ENCODE measurements around the gene EPHB6. TPM values are rescaled to one million over a fixed set of nuclear protein-coding genes. Genes with fewer than 3 reads are reported as not detected.
A peak's percentile ranks its signal among the peaks of the same experiment; 100 is the strongest.

Gene EPHB6
- total RNA-seq, 6 donors from 2014 or later, result 5.7 to 34.6 (median 10.0) TPM

- WGBS, 2 donors, result 81 to 85% methylated on average over 11 to 12 of the region's 12 CpGs
- no peak for DNase-seq
- H3K27ac ChIP-seq, result no peak overlapping the region
- no peak overlapping the region for H3K4me3 ChIP-seq
- H3K27me3 ChIP-seq, result no peaks in the 10 kb centered on the region
- H3K9me3 ChIP-seq, result no peaks in the 10 kb centered on the region
- TF ChIP-seq EP300 (IDR thresholded peaks at IDR 0.05), result no peak
- no peak for TF ChIP-seq CTCF (IDR thresholded peaks at IDR 0.05)
- no peak for TF ChIP-seq POLR2A (IDR thresholded peaks at IDR 0.05)
- no peak for TF ChIP-seq POLR2AphosphoS5 (IDR thresholded peaks at IDR 0.05)
- no peaks in the 10 kb centered on the region for H3K36me3 ChIP-seq
- H3K4me1 ChIP-seq, result no peaks in the 10 kb centered on the region
- no peak for ATAC-seq (ENCODE audit: low FRiP score in 2 of 2)
Measured at GRCh38 chr7:142887282-142888015, 32.6 kb downstream of the EPHB6 start.

DNA sequence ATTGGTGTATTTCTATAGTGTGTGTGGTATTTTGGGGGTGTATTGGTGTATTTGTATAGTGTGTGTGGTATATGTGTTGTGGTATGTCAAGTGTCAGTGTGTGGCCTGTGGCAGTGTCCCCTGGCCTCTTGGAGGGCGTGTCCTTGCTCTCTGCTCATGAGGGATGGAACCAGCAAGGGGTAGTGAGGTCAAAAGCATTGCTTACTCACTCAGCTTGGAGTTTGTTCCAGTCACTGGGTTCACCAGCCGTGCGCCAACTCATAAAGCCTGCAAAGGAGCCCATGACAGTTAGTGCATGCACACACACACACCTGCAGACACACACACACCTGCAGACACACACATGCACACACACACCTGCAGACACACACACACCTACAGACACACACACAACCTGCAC, 34.9 kb downstream of the EPHB6 start:
- Histone ChIP-seq H3K4me1 (no peaks in the 10 kb centered on the region), H3K9me3 (no peaks in the 10 kb centered on the region), H3K27me3 (no peaks in the 10 kb centered on the region), H3K4me3 (no peak overlapping the region), H3K36me3 (no peaks in the 10 kb centered on the region), H3K27ac (no peak overlapping the region)
- TF ChIP-seq POLR2A (IDR thresholded peaks at IDR 0.05), result no peak
- no peak for TF ChIP-seq CTCF (IDR thresholded peaks at IDR 0.05)
- no peak for TF ChIP-seq EP300 (IDR thresholded peaks at IDR 0.05)
- TF ChIP-seq POLR2AphosphoS5 (IDR thresholded peaks at IDR 0.05), result no peak
- WGBS, 2 donors, result 56 to 63% methylated on average over 3 of the region's 3 CpGs
- no peak for ATAC-seq (ENCODE audit: low FRiP score in 2 of 2)
- no peak for DNase-seq

DNA sequence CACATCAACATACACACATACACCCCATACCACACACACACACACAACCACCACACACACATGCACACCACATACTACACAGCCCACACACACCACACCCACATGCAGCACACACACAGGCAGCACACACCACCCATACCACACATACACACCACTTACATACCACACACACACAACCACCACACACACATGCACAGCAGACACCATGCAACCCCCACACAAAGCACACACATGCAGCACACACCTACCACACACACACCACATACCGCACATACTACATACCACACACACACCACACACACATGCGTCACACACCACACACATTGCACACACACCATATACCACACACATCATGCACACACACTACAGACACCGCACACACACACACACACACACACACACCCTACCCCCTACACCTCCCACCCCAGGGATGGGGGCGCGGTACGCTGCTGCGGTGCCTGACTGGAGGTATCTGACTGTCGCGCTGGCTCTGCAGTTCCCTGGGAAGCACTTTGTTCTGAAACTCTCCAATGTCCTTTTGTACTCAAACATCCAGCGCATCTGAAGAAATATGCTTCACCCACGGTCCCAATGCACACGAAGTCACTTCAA, 36.1 kb downstream of the EPHB6 start:
- peak in 1 of 2 donors; percentile 52 for DNase-seq
- no peak for ATAC-seq (ENCODE audit: low FRiP score in 2 of 2)
- Histone ChIP-seq H3K27me3 (no peaks in the 10 kb centered on the region), H3K4me1 (no peaks in the 10 kb centered on the region), H3K27ac (no peak overlapping the region), H3K36me3 (no peaks in the 10 kb centered on the region), H3K9me3 (no peaks in the 10 kb centered on the region), H3K4me3 (no peak overlapping the region)
- TF ChIP-seq CTCF (IDR thresholded peaks at IDR 0.05) (no peak), POLR2A (IDR thresholded peaks at IDR 0.05) (no peak), POLR2AphosphoS5 (IDR thresholded peaks at IDR 0.05) (no peak), EP300 (IDR thresholded peaks at IDR 0.05) (no peak)
- WGBS, 2 donors, result 82 to 84% methylated on average over 12 of the region's 12 CpGs

GRCh38 chr7:142891490-142892082, 36.7 kb downstream of the EPHB6 start:
- H3K27ac ChIP-seq, result no peak overlapping the region
- WGBS, 2 donors, result 82 to 88% methylated on average over 10 of the region's 10 CpGs
- TF ChIP-seq POLR2A (IDR thresholded peaks at IDR 0.05) (no peak), EP300 (IDR thresholded peaks at IDR 0.05) (no peak), CTCF (IDR thresholded peaks at IDR 0.05) (no peak), POLR2AphosphoS5 (IDR thresholded peaks at IDR 0.05) (no peak)
- no peaks in the 10 kb centered on the region for H3K9me3 ChIP-seq
- ATAC-seq (ENCODE audit: low FRiP score in 2 of 2), result no peak
- H3K27me3 ChIP-seq, result no peaks in the 10 kb centered on the region
- no peak for DNase-seq
- no peaks in the 10 kb centered on the region for H3K4me1 ChIP-seq
- H3K36me3 ChIP-seq, result no peaks in the 10 kb centered on the region
- no peak overlapping the region for H3K4me3 ChIP-seq

Data from upper lobe of left lung (tissue), 6 donors.